NCI-H82 treated with DMSO at 0.1 percent for 48 hours (cell line): ENCODE results near the gene KPNA2.
"Not testable (repeated sequence)": the region's sequence is repeated elsewhere in the genome, so short reads cannot be mapped to it uniquely, and the experiment has no call there.

Source experiments
- DNase-seq: peaks from one replicate; lab custom pipeline; 2025; ENCODE audit not compliant: unreplicated experiment; lab: John Stamatoyannopoulos, UW

The KPNA2 gene

GRCh38 chr17:68035523-68036303, at the start of gene KPNA2:
KPNA2 (plus strand) TSS chr17:68035735; CDS start chr17:68037133, 1,398 bp downstream.
- peak; percentile 98 for DNase-seq

GRCh38 chr17:67990909-67991308, 44.6 kb upstream of the KPNA2 start:
- no peak for DNase-seq

- no peak for DNase-seq
These were observed 42.9 kb upstream of the KPNA2 start for GRCh38 chr17:67992548-67993152.

GRCh38 chr17:67993153-67993997, 42.2 kb upstream of the KPNA2 start:
- DNase-seq: peak; percentile 28

GRCh38 chr17:67993998-67994361, 41.6 kb upstream of the KPNA2 start:
- no peak for DNase-seq

GRCh38 chr17:67994817-67995569, 40.5 kb upstream of the KPNA2 start:
- DNase-seq: no peak

GRCh38 chr17:67995570-67996263, 39.8 kb upstream of the KPNA2 start:
- DNase-seq: no peak

- not testable (repeated sequence) for DNase-seq
These were observed 39.0 kb upstream of the KPNA2 start, which contains the start of gene C17orf58 for GRCh38 chr17:67996301-67997171. C17orf58 (minus strand) TSS chr17:67996469; CDS start chr17:67996198, 271 bp downstream.

GRCh38 chr17:67998466-67998865, 37.1 kb upstream of the KPNA2 start:
- DNase-seq: no peak

GRCh38 chr17:67999291-67999911, 36.1 kb upstream of the KPNA2 start:
- no peak for DNase-seq

- DNase-seq: peak; percentile 49
These were observed 31.3 kb upstream of the KPNA2 start for GRCh38 chr17:68004201-68004600.

- no peak for DNase-seq
These were observed 28.7 kb upstream of the KPNA2 start for GRCh38 chr17:68006797-68007196.

- DNase-seq: peak; percentile 13
These were observed 24.3 kb upstream of the KPNA2 start for GRCh38 chr17:68011199-68011665.

- DNase-seq: no peak
These were observed 22.1 kb upstream of the KPNA2 start for GRCh38 chr17:68013385-68013784.

- no peak for DNase-seq
These were observed 20.3 kb upstream of the KPNA2 start for GRCh38 chr17:68015081-68015723.

- DNase-seq: no peak
These were observed 18.7 kb upstream of the KPNA2 start for GRCh38 chr17:68016838-68017237.

GRCh38 chr17:68018493-68018892, 17.0 kb upstream of the KPNA2 start:
- DNase-seq: not testable (repeated sequence)

GRCh38 chr17:68019336-68019674, 16.2 kb upstream of the KPNA2 start:
- no peak for DNase-seq
